ENCODE results near the gene RAB11A. TPM values are rescaled to one million over a fixed set of nuclear protein-coding genes. Genes with fewer than 3 reads are reported as not detected.

Gene RAB11A
- total RNA-seq, 1 donor from 2014 or later: 153 TPM

GRCh38 chr15:65824941-65825544, 44.2 kb upstream of the RAB11A start:
- Mint-ChIP-seq H3K27me3 (ENCODE audit: low read depth) (peaks cover 9% of the 10 kb centered on the region), H3K36me3 (ENCODE audit: low read depth) (no peaks in the 10 kb centered on the region), H3K9me3 (ENCODE audit: low read depth) (no peaks in the 10 kb centered on the region), H3K4me3 (ENCODE audit: unreplicated experiment) (no peak overlapping the region), H3K4me1 (ENCODE audit: low read depth) (peaks cover 5% of the 10 kb centered on the region), H3K27ac (ENCODE audit: unreplicated experiment) (no peak overlapping the region)
- no peak for TF ChIP-seq CTCF (IDR thresholded peaks at IDR 0.05)
- no peak for DNase-seq (ENCODE audit: low spot score)

- Mint-ChIP-seq H3K27ac (ENCODE audit: unreplicated experiment) (no peak overlapping the region), H3K4me1 (ENCODE audit: low read depth) (peaks cover 10% of the 10 kb centered on the region), H3K36me3 (ENCODE audit: low read depth) (no peaks in the 10 kb centered on the region), H3K9me3 (ENCODE audit: low read depth) (no peaks in the 10 kb centered on the region), H3K27me3 (ENCODE audit: low read depth) (peaks cover 9% of the 10 kb centered on the region), H3K4me3 (ENCODE audit: unreplicated experiment) (no peak overlapping the region)
- TF ChIP-seq CTCF (IDR thresholded peaks at IDR 0.05): no peak
- DNase-seq (ENCODE audit: low spot score): no peak
Measured at GRCh38 chr15:65827065-65827464, 42.2 kb upstream of the RAB11A start.

GRCh38 chr15:65828585-65828984, 40.7 kb upstream of the RAB11A start:
- Mint-ChIP-seq H3K36me3 (ENCODE audit: low read depth) (no peaks in the 10 kb centered on the region), H3K27me3 (ENCODE audit: low read depth) (peaks cover 9% of the 10 kb centered on the region), H3K4me1 (ENCODE audit: low read depth) (peaks cover 25% of the 10 kb centered on the region), H3K4me3 (ENCODE audit: unreplicated experiment) (no peak overlapping the region), H3K9me3 (ENCODE audit: low read depth) (no peaks in the 10 kb centered on the region), H3K27ac (ENCODE audit: unreplicated experiment) (no peak overlapping the region)
- DNase-seq (ENCODE audit: low spot score): no peak
- TF ChIP-seq CTCF (IDR thresholded peaks at IDR 0.05): no peak

GRCh38 chr15:65829130-65829764, 40.0 kb upstream of the RAB11A start:
- Mint-ChIP-seq H3K9me3 (ENCODE audit: low read depth) (no peaks in the 10 kb centered on the region), H3K4me1 (ENCODE audit: low read depth) (peaks cover 32% of the 10 kb centered on the region), H3K27me3 (ENCODE audit: low read depth) (peaks cover 9% of the 10 kb centered on the region), H3K36me3 (ENCODE audit: low read depth) (no peaks in the 10 kb centered on the region), H3K27ac (ENCODE audit: unreplicated experiment) (no peak overlapping the region), H3K4me3 (ENCODE audit: unreplicated experiment) (no peak overlapping the region)
- peak; percentile 80 for TF ChIP-seq CTCF (IDR thresholded peaks at IDR 0.05)
- DNase-seq (ENCODE audit: low spot score): no peak

- peak; percentile 97 for DNase-seq (ENCODE audit: low spot score)
- peak overlapping the region; percentile 95 for H3K27ac Mint-ChIP-seq (ENCODE audit: unreplicated experiment)
- no peaks in the 10 kb centered on the region for H3K9me3 Mint-ChIP-seq (ENCODE audit: low read depth)
- peaks cover 12% of the 10 kb centered on the region for H3K27me3 Mint-ChIP-seq (ENCODE audit: low read depth)
- H3K36me3 Mint-ChIP-seq (ENCODE audit: low read depth): no peaks in the 10 kb centered on the region
- peaks cover 38% of the 10 kb centered on the region for H3K4me1 Mint-ChIP-seq (ENCODE audit: low read depth)
- H3K4me3 Mint-ChIP-seq (ENCODE audit: unreplicated experiment): no peak overlapping the region
- TF ChIP-seq CTCF (IDR thresholded peaks at IDR 0.05): peak; percentile 32
Measured at GRCh38 chr15:65832549-65833364, 36.5 kb upstream of the RAB11A start.

Data from chondrocyte (in vitro differentiated cells).